ENCODE results near the gene RXRB. TPM values are rescaled to one million over a fixed set of nuclear protein-coding genes. Genes with fewer than 3 reads are reported as not detected.

RXRB gene
- total and polyA plus RNA-seq, 2 of the 13 experiments (the other 11 are each of a cell fraction or from before 2014, with no cell fraction given) = 26.7 to 55.7 TPM

DNA sequence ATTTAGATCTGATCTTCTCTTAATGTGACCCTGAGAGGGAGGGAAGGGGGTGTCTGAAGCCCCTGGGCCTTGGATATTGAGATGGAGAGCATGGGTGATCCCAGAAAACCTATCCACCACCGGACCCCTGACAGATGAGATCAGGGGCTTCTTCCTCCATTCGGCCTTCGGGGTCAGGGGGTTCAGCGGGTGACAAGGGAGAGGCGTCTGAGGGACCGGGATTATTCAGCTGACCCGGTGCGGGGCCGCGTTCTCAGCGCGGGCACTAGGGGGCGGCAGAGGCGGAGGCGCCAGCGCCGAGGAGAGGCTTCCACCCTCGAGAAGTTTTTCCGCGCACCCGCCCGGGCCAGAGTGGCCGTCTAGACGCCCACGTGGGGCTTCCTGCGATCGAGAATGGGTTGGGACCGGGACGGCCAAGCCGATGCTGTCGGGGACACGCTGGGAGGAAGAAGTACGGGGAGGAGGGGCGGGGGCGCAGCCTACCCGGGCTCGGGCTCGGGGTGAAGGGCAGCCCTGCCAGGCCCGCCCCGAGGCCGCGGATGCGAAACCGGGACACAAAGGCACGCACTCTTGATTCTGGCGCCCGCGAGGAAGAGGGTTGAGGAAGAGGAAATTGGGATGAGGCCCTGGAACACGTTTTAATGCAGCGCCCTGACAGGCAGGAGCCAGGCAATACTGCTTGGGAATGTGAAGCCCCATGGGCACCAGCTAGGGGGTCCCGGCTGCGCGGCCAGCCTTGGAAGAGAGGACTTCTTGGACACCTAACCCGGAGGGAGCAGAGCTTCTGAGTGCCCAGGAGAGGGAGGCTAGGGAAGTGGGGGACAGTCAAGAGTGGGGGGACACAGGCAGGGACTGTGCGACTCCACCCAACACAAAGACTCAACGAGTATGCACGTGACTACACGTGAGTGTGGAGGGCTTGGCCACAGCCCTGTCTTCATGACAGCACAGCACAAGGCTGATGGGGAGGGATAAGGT lies 38.8 kb downstream of the RXRB start (continued):
- TF ChIP-seq, protein P1, sequence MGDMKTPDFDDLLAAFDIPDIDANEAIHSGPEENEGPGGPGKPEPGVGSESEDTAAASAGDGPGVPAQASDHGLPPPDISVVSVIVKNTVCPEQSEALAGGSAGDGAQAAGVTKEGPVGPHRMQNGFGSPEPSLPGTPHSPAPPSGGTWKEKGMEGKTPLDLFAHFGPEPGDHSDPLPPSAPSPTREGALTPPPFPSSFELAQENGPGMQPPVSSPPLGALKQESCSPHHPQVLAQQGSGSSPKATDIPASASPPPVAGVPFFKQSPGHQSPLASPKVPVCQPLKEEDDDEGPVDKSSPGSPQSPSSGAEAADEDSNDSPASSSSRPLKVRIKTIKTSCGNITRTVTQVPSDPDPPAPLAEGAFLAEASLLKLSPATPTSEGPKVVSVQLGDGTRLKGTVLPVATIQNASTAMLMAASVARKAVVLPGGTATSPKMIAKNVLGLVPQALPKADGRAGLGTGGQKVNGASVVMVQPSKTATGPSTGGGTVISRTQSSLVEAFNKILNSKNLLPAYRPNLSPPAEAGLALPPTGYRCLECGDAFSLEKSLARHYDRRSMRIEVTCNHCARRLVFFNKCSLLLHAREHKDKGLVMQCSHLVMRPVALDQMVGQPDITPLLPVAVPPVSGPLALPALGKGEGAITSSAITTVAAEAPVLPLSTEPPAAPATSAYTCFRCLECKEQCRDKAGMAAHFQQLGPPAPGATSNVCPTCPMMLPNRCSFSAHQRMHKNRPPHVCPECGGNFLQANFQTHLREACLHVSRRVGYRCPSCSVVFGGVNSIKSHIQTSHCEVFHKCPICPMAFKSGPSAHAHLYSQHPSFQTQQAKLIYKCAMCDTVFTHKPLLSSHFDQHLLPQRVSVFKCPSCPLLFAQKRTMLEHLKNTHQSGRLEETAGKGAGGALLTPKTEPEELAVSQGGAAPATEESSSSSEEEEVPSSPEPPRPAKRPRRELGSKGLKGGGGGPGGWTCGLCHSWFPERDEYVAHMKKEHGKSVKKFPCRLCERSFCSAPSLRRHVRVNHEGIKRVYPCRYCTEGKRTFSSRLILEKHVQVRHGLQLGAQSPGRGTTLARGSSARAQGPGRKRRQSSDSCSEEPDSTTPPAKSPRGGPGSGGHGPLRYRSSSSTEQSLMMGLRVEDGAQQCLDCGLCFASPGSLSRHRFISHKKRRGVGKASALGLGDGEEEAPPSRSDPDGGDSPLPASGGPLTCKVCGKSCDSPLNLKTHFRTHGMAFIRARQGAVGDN (CRISPR knock-in tag; IDR thresholded peaks at IDR 0.05) = peak; percentile 82
- TF ChIP-seq ZNF224 (CRISPR knock-in tag; IDR thresholded peaks at IDR 0.05) = no peak
- TF ChIP-seq, protein P2, sequence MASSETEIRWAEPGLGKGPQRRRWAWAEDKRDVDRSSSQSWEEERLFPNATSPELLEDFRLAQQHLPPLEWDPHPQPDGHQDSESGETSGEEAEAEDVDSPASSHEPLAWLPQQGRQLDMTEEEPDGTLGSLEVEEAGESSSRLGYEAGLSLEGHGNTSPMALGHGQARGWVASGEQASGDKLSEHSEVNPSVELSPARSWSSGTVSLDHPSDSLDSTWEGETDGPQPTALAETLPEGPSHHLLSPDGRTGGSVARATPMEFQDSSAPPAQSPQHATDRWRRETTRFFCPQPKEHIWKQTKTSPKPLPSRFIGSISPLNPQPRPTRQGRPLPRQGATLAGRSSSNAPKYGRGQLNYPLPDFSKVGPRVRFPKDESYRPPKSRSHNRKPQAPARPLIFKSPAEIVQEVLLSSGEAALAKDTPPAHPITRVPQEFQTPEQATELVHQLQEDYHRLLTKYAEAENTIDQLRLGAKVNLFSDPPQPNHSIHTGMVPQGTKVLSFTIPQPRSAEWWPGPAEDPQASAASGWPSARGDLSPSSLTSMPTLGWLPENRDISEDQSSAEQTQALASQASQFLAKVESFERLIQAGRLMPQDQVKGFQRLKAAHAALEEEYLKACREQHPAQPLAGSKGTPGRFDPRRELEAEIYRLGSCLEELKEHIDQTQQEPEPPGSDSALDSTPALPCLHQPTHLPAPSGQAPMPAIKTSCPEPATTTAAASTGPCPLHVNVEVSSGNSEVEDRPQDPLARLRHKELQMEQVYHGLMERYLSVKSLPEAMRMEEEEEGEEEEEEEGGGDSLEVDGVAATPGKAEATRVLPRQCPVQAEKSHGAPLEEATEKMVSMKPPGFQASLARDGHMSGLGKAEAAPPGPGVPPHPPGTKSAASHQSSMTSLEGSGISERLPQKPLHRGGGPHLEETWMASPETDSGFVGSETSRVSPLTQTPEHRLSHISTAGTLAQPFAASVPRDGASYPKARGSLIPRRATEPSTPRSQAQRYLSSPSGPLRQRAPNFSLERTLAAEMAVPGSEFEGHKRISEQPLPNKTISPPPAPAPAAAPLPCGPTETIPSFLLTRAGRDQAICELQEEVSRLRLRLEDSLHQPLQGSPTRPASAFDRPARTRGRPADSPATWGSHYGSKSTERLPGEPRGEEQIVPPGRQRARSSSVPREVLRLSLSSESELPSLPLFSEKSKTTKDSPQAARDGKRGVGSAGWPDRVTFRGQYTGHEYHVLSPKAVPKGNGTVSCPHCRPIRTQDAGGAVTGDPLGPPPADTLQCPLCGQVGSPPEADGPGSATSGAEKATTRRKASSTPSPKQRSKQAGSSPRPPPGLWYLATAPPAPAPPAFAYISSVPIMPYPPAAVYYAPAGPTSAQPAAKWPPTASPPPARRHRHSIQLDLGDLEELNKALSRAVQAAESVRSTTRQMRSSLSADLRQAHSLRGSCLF (CRISPR knock-in tag; IDR thresholded peaks at IDR 0.05; ENCODE audit: borderline replicate concordance) = no peak
- TF ChIP-seq SATB2 (CRISPR knock-in tag; IDR thresholded peaks at IDR 0.05) = no peak
- peak; percentile 76 for TF ChIP-seq SALL1 (CRISPR knock-in tag; IDR thresholded peaks at IDR 0.05)
- peak; percentile 96 for TF ChIP-seq XRCC5 (optimal IDR thresholded peaks at IDR 0.05; ENCODE audit: low read length)
- TF ChIP-seq, protein P3, sequence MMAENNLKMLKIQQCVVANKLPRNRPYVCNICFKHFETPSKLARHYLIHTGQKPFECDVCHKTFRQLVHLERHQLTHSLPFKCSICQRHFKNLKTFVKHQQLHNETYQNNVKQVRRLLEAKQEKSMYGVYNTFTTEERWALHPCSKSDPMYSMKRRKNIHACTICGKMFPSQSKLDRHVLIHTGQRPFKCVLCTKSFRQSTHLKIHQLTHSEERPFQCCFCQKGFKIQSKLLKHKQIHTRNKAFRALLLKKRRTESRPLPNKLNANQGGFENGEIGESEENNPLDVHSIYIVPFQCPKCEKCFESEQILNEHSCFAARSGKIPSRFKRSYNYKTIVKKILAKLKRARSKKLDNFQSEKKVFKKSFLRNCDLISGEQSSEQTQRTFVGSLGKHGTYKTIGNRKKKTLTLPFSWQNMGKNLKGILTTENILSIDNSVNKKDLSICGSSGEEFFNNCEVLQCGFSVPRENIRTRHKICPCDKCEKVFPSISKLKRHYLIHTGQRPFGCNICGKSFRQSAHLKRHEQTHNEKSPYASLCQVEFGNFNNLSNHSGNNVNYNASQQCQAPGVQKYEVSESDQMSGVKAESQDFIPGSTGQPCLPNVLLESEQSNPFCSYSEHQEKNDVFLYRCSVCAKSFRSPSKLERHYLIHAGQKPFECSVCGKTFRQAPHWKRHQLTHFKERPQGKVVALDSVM (CRISPR knock-in tag; IDR thresholded peaks at IDR 0.05) = no peak
- TF ChIP-seq LCORL (IDR thresholded peaks at IDR 0.05) = no peak
- TF ChIP-seq LCORL (CRISPR knock-in tag; IDR thresholded peaks at IDR 0.05) = 0 out of 2 replicates have a peak, but pooled peaks have one; percentile 21
- TF ChIP-seq HES4 (CRISPR knock-in tag; IDR thresholded peaks at IDR 0.05; ENCODE audit: borderline replicate concordance) = peak; percentile 93; the same call in 1 of the 2 replicates
- TF ChIP-seq FOXK1 (CRISPR knock-in tag; IDR thresholded peaks at IDR 0.05; ENCODE audit: borderline replicate concordance, low read depth) = no peak
- TF ChIP-seq, protein P4, sequence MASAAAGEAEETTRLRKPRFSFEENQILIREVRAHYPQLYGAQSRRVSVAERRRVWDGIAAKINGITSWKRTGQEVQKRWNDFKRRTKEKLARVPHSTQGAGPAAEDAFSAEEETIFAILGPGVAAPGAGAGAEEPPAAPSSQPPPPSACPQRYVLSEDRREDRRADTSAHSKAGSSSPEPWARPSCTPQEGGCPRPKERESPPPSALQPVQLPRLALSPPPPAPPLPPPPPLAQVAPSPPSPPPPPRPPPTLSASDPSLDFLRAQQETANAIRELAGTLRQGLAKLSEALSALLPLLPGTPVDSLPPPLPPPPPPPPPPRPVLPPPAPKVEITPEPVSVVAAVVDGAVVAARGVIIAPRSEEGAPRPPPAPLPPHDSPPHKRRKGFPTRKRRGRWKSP (CRISPR knock-in tag; IDR thresholded peaks at IDR 0.05) = no peak
- 0 out of 2 replicates have a peak, but pooled peaks have one; percentile 17 for TF ChIP-seq ZNF546 (CRISPR knock-in tag; conservative IDR thresholded peaks at IDR 0.05)
- no peak for TF ChIP-seq ZNF781 (CRISPR knock-in tag; IDR thresholded peaks at IDR 0.05; ENCODE audit: borderline replicate concordance, not compliant biosample characterization)
- TF ChIP-seq KLF16 (CRISPR knock-in tag; IDR thresholded peaks at IDR 0.05) = no peak
